Stimulated activated CD4-positive, alpha-beta T cell treated with anti-CD3 and anti-CD28 coated beads, Interleukin-2, amount 100 ng/mL, for 48 hours (primary cell): ENCODE data around the gene RBCK1.

ENCODE experiments used
- DNase-seq, 2 donors: peaks; one replicate each; pipeline ENCODE4 v3.0.0-alpha.2; 2020

RBCK1 gene

GRCh38 chr20:420166-420620, 12.1 kb downstream of the RBCK1 start:
- DNase-seq: no peak

GRCh38 chr20:420721-421574, 12.8 kb downstream of the RBCK1 start:
- DNase-seq: no peak

GRCh38 chr20:421685-422250, 13.7 kb downstream of the RBCK1 start:
- DNase-seq: no peak

GRCh38 chr20:426566-426965, 18.5 kb downstream of the RBCK1 start:
- DNase-seq: no peak

GRCh38 chr20:427401-427800, 19.3 kb downstream of the RBCK1 start:
- DNase-seq: no peak

DNA sequence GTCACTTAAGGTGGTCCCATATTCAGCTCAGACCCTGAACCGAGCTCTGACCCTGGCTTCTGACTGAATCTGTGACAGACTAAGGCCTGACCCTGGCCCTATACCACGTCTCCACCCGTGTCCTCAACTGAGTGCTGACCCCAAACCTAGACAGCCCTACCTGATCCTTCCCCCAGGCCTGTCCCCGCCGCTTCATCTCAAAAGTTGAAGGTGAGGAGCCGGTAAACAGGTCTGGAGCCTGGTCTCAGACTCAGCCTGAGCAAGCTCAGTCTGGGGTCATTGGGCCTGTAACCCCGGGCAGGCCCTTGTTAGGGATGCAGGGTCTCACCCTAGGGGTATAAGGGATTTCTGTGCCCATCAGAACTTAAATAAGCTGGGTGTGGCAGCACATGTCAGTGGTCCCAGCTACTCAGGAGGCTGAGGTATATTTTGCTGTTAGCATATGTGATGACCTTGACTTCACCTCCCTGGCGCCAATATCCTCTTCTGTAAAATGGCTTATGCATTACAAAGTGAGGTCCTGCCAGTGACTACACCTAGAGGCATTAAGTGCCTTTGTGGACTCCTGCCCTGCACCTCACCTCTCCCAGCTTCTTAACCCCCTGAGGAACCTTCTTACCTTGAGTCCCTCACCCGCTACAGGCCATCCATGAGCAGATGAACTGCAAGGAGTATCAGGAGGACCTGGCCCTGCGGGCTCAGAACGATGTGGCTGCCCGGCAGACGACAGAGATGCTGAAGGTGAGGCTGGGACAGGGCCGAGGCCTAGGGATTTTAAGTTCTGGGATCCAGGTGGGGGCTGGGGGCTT, 20.0 kb downstream of the RBCK1 start:
- DNase-seq: no peak

DNA sequence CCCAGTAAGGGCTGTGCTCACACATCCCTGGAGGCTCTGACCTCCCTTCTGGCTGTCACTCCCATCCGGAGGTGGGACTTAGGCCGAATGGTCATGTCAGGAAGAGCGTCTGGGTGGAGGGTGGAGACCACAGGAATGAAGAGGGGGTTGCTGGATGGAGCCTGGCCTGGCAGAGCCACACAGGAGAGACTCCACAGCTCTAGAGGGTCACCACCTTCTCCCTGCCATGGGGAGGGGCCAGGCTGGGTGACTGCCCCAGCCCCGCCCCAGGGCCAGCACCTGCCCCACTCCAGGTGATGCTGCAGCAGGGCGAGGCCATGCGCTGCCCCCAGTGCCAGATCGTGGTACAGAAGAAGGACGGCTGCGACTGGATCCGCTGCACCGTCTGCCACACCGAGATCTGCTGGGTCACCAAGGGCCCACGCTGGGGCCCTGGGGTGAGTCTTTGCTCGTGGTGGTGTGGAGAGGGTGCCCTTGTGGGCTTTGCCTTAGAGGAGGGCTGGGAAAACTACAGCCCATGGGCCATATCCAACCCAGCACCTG, 20.6 kb downstream of the RBCK1 start:
- DNase-seq: no peak

DNA sequence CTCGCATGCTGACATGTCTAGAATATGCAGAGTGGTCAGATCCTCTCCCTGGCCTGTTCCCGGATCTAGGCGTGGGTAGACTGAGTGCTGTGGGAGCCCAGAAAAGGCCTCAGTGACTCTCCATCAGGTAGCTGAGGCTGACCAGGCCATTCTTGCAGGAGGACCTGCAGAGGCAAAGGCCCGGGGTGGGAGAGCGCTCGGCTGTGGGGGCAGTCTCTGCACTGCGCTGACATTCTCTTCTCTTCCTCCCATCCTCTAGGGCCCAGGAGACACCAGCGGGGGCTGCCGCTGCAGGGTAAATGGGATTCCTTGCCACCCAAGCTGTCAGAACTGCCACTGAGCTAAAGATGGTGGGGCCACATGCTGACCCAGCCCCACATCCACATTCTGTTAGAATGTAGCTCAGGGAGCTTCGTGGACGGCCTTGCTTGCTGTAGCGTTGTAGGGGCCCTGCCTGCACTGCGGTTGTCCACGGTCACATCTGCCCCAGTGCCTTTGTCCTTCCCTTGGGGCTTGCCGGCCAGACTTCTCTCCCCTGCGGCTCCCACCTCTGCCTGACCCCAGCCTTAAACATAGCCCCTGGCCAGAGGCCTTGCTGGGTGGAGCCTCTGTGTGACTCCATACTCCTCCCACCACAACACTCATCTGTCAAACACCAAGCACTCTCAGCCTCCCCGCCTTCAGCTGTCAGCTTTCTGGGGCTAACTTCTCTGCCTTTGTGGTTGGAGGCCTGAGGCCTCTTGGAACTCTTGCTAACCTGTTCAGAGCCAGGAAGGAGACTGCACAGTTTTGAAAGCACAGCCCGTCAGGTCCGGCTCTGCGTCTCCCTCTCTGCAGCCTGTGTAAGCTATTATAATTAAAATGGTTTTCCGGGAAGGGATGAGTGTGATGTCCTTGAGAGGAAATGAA, 22.2 kb downstream of the RBCK1 start:
- no peak for DNase-seq

- no peak for DNase-seq
Observed at GRCh38 chr20:431012-431904, 23.2 kb downstream of the RBCK1 start.

- DNase-seq: no peak
Observed at GRCh38 chr20:432208-432607, 24.1 kb downstream of the RBCK1 start.

DNA sequence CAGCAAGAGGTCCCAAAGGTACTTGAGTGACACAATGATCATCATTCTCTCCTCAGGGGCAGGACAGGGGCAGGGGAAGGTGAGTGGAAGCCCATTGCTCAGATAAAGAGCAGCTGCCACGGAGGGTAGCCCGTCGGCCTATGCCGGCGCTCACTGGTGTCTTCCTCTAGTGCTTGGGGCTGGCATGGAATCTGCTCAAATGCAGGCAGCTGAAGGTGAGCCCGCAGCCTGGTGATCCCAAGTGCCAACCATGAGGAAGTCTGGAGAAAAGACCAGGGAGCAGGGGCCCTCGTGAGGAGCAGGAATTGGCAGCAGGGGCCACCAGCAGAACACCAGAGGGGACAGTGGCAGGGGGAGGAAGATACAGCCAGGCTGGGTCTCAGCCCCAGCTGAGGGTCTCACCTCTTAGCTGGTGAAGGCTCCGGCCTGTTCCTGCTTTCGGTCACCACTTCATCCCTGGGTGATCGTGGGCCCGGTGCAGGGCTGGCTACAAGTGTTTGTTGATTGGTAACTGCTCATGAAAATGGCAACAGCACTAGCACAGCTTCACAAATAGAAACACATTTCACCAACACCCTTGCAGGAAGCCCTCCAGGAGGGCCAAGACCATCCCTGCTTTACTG, 24.7 kb downstream of the RBCK1 start:
- no peak for DNase-seq

GRCh38 chr20:433300-433975, 25.3 kb downstream of the RBCK1 start:
- DNase-seq: peak; percentile 53 to 62

- no peak for DNase-seq
Observed at GRCh38 chr20:434221-434620, 26.1 kb downstream of the RBCK1 start.

DNA sequence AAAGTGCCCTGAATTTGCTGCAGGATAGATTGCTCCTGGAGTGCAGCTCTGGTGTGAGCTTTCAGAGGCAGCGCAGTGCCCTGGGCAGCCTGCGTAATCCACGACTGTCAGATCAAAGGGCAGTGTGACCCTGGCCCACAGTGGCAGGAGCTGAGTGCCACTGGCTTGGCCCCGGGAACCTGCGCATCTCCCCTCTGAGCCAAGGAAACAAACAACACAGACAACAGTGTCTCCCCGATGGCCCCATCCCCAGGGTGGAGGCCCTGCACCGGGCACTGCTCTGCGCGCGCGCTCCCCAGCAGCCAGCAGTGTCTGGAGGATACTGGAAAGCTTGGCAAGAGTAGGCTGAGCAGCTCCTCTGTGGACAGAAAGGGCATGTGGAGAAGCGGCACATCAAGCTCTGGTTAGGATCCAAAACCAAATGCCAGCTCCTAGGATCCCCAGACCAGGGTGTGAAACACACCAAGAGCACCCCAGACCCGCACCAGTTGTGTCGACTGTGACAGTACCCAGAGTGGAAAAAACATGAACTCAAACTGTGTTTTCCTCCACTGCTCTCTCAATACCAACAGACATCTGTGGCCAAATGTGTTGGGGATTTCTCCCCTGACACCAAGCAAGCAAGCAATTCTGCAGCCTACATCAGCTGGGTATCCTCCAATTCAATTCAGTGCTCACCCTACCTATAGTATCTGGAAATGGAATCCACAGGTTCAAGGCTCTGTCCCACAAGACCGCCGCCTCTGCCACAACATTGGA, 26.7 kb downstream of the RBCK1 start:
- DNase-seq: no peak

- no peak for DNase-seq
Observed at GRCh38 chr20:435558-435957, 27.5 kb downstream of the RBCK1 start.

GRCh38 chr20:436476-436875, 28.4 kb downstream of the RBCK1 start:
- DNase-seq: no peak

- no peak for DNase-seq
Observed at GRCh38 chr20:437787-438486, 29.8 kb downstream of the RBCK1 start.
